ENCODE measurements around the gene DPEP1.

- TF ChIP-seq GATA3 (IDR thresholded peaks at IDR 0.05; ENCODE audit: low read depth, low read length) (no peak), GATA2 (IDR thresholded peaks at IDR 0.05; ENCODE audit: low read depth, low read length) (no peak)
These were observed 40.3 kb downstream of the DPEP1 start for GRCh38 chr16:89653656-89654295.
